GM12873 (cell line): ENCODE data around the gene SNRK.

Experiments used
- TF ChIP-seq, protein P1 (sequence below): IDR thresholded peaks from 2 replicates; pipeline ENCODE4 v1.5.1; 2012; ENCODE audit warnings: low read depth, mild to moderate bottlenecking, moderate library complexity, low read length, control low read depth; ENCODE audit not compliant: insufficient read depth; ENCODE audit errors: missing control alignments

Gene SNRK

GRCh38 chr3:43372809-43373559, 86.6 kb downstream of the SNRK start:
- TF ChIP-seq, protein P1, sequence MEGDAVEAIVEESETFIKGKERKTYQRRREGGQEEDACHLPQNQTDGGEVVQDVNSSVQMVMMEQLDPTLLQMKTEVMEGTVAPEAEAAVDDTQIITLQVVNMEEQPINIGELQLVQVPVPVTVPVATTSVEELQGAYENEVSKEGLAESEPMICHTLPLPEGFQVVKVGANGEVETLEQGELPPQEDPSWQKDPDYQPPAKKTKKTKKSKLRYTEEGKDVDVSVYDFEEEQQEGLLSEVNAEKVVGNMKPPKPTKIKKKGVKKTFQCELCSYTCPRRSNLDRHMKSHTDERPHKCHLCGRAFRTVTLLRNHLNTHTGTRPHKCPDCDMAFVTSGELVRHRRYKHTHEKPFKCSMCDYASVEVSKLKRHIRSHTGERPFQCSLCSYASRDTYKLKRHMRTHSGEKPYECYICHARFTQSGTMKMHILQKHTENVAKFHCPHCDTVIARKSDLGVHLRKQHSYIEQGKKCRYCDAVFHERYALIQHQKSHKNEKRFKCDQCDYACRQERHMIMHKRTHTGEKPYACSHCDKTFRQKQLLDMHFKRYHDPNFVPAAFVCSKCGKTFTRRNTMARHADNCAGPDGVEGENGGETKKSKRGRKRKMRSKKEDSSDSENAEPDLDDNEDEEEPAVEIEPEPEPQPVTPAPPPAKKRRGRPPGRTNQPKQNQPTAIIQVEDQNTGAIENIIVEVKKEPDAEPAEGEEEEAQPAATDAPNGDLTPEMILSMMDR, result no peak

GRCh38 chr3:43373560-43373928, 87.2 kb downstream of the SNRK start:
- TF ChIP-seq, protein P1, result no peak

- TF ChIP-seq, protein P1, result peak; percentile 90
Observed at GRCh38 chr3:43378066-43378935, 92.0 kb downstream of the SNRK start.

DNA sequence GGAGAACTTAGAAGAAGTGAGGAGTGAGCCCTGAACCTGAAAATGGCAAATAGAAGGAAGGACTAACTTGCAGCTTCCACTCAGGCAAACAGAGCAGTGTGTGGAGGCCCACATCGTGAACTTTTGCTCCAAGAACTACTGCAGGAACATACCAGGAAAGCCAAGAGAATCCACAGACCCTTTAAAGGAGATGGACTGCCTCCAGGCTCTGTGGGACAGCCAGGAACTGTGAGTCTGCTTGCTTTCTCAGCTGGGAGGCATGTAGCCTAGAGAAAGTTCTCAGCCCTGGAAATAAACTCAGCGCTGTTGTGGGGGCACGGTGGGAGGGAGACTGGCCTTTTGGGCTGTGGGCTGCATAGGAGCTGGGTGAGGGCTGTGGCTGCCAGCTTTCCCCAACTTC, 93.0 kb downstream of the SNRK start:
- TF ChIP-seq, protein P1, result no peak

- TF ChIP-seq, protein P1, result no peak
Observed at GRCh38 chr3:43388175-43388574, 101.8 kb downstream of the SNRK start.

DNA sequence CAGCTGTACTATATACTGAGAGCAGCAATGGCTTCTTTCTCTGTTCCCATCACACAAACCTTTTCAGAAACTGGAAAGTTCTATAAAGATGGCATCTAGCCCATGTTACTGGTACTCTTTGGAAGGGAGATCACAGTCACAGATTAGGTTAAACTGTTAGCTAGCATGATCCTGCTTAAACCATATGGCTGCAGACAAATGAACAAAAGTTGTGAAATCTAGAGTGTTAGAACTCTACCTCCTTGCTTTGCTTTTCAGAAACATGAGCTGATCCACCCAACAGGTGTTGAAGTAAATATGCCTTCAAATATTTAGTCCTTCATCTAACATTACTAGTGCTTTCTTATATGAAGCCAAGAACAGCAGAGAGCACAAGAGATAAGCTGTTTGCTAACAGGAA, 102.6 kb downstream of the SNRK start:
- TF ChIP-seq, protein P1, result no peak
